H9 (cell line): ENCODE data around the gene ADGRA1. TPM values are rescaled to one million over a fixed set of nuclear protein-coding genes. Genes with fewer than 3 reads are reported as not detected.

Experiments used
- DNase-seq: peaks from one replicate; pipeline ENCODE4 v3.0.0-alpha.2; 2017
- H2AFZ ChIP-seq: one replicate; pipeline ENCODE4 v1.6.1; 2013; ENCODE audit warnings: mild to moderate bottlenecking, low read length, control low read depth, moderate library complexity
- H2AK5ac ChIP-seq: 2 replicates; pipeline ENCODE4 v1.6.1; 2013; ENCODE audit warnings: low read length, control low read depth, mixed read lengths; ENCODE audit not compliant: insufficient read length
- H2BK120ac ChIP-seq: one replicate; pipeline ENCODE4 v1.6.1; 2013; ENCODE audit warnings: low read depth, mild to moderate bottlenecking, low read length, control low read depth, inconsistent platforms; ENCODE audit not compliant: poor library complexity, severe bottlenecking
- H2BK12ac ChIP-seq: 2 replicates; pipeline ENCODE4 v1.6.1; 2013; ENCODE audit warnings: low read length, control low read depth, mixed read lengths, low read depth; ENCODE audit not compliant: insufficient read length
- H2BK15ac ChIP-seq: 2 replicates; pipeline ENCODE4 v1.6.1; 2013; ENCODE audit warnings: low read depth, low read length, control low read depth
- H2BK20ac ChIP-seq: one replicate; pipeline ENCODE4 v1.6.1; 2013; ENCODE audit warnings: low read depth, mild to moderate bottlenecking, low read length, control low read depth, inconsistent platforms; ENCODE audit not compliant: poor library complexity, severe bottlenecking
- H2BK5ac ChIP-seq: 2 replicates; pipeline ENCODE4 v1.6.1; 2013; ENCODE audit warnings: low read length, control low read depth, mixed read lengths; ENCODE audit not compliant: insufficient read length
- H3K14ac ChIP-seq: 2 replicates; pipeline ENCODE4 v1.6.1; 2013; ENCODE audit warnings: low read length, control low read depth; ENCODE audit not compliant: insufficient read depth
- H3K18ac ChIP-seq: 2 replicates; pipeline ENCODE4 v1.6.1; 2013; ENCODE audit warnings: low read depth, mild to moderate bottlenecking, mixed read lengths, low read length, control low read depth; ENCODE audit not compliant: insufficient read length
- H3K23ac ChIP-seq: 2 replicates; pipeline ENCODE4 v1.6.1; 2013; ENCODE audit warnings: low read length, control low read depth, mixed read lengths, low read depth; ENCODE audit not compliant: insufficient read length
- H3K23me2 ChIP-seq: 2 replicates; pipeline ENCODE4 v1.6.1; 2013; ENCODE audit warnings: low read depth, mild to moderate bottlenecking, mixed read lengths, low read length, control low read depth; ENCODE audit not compliant: insufficient read length, poor library complexity, severe bottlenecking
- H3K27ac ChIP-seq: 2 replicates; pipeline ENCODE4 v1.5.1; 2013; ENCODE audit warnings: low read length, control low read depth, mixed read lengths, low read depth; ENCODE audit not compliant: insufficient read length
- H3K27me3 ChIP-seq: 2 replicates; pipeline ENCODE4 v1.6.1; 2013; ENCODE audit warnings: low read length, control low read depth, inconsistent platforms; ENCODE audit not compliant: insufficient read depth
- H3K4ac ChIP-seq: 2 replicates; pipeline ENCODE4 v1.6.1; 2013; ENCODE audit warnings: low read depth, mild to moderate bottlenecking, control low read depth, inconsistent platforms, low read length, moderate library complexity
- H3K4me1 ChIP-seq: 2 replicates; pipeline ENCODE4 v1.6.1; 2013; ENCODE audit warnings: low read length, control low read depth, inconsistent platforms; ENCODE audit not compliant: insufficient read depth
- H3K4me2 ChIP-seq: 2 replicates; pipeline ENCODE4 v1.6.1; 2013; ENCODE audit warnings: low read length, control low read depth, mixed read lengths; ENCODE audit not compliant: insufficient read length, insufficient read depth
- H3K56ac ChIP-seq: 2 replicates; pipeline ENCODE4 v1.6.1; 2013; ENCODE audit warnings: low read depth, mild to moderate bottlenecking, mixed read lengths, low read length, control low read depth; ENCODE audit not compliant: insufficient read length
- H3K79me1 ChIP-seq: 2 replicates; pipeline ENCODE4 v1.6.1; 2013; ENCODE audit warnings: low read depth, mild to moderate bottlenecking, moderate library complexity, low read length, control low read depth, inconsistent platforms; ENCODE audit not compliant: insufficient read depth, poor library complexity, severe bottlenecking
- H3K79me2 ChIP-seq: 2 replicates; pipeline ENCODE4 v1.6.1; 2013; ENCODE audit warnings: low read length, control low read depth, inconsistent platforms; ENCODE audit not compliant: insufficient read depth
- H3K9ac ChIP-seq: 2 replicates; pipeline ENCODE4 v1.6.1; 2013; ENCODE audit warnings: low read length, control low read depth, mixed read lengths; ENCODE audit not compliant: insufficient read length; ENCODE audit errors: extremely low read depth
- H3K9me3 ChIP-seq: one replicate; pipeline ENCODE4 v1.6.1; 2013; ENCODE audit warnings: low read depth, low read length, inconsistent platforms; ENCODE audit not compliant: control insufficient read depth
- H3T11ph ChIP-seq: one replicate; pipeline ENCODE4 v1.6.1; 2013; ENCODE audit warnings: mild to moderate bottlenecking, low read length, control low read depth, inconsistent platforms
- H4K20me1 ChIP-seq: one replicate; pipeline ENCODE4 v1.6.1; 2013; ENCODE audit not compliant: control insufficient read depth, insufficient read length, insufficient read depth
- H4K5ac ChIP-seq: 2 replicates; pipeline ENCODE4 v1.6.1; 2013; ENCODE audit warnings: low read depth, mild to moderate bottlenecking, mixed read lengths, low read length, control low read depth; ENCODE audit not compliant: insufficient read length
- H4K8ac ChIP-seq: replicated peaks from 2 replicates; pipeline ENCODE4 v1.6.1; 2013; ENCODE audit warnings: low read length, control low read depth, mixed read lengths, low read depth; ENCODE audit not compliant: insufficient read length
- H4K91ac ChIP-seq: 2 replicates; pipeline ENCODE4 v1.6.1; 2013; ENCODE audit warnings: low read depth, mild to moderate bottlenecking, moderate library complexity, mixed read lengths, low read length, control low read depth; ENCODE audit not compliant: insufficient read length
- H3K27ac Mint-ChIP-seq, 3 experiments: 2 replicates in 2 of 3; 3 replicates in 1 of 3; pipeline ENCODE4 v1.8.0; 2020 to 2021; ENCODE audit warnings: mixed read lengths in 3 of 3, mild to moderate bottlenecking in 1 of 3, moderate library complexity in 1 of 3
- H3K27me3 Mint-ChIP-seq: 2 replicates; pipeline ENCODE4 v1.8.0; 2021; ENCODE audit warnings: low read depth, mild to moderate bottlenecking, moderate library complexity, mixed read lengths
- H3K36me3 Mint-ChIP-seq, 3 experiments: 2 replicates in 2 of 3; 3 replicates in 1 of 3; pipeline ENCODE4 v1.8.0; 2020 to 2021; ENCODE audit warnings: low read depth in 3 of 3, mixed read lengths in 3 of 3; ENCODE audit not compliant: insufficient read depth in 1 of 3
- H3K4me1 Mint-ChIP-seq, 2 experiments: 2 replicates each; pipeline ENCODE4 v1.8.0; 2020; ENCODE audit warnings: mixed read lengths in 2 of 2
- H3K4me3 Mint-ChIP-seq, 2 experiments: 2 replicates in 1 of 2; 3 replicates in 1 of 2; pipeline ENCODE4 v1.8.0; 2020 to 2021; ENCODE audit warnings: mild to moderate bottlenecking in 2 of 2, mixed read lengths in 2 of 2, moderate library complexity in 1 of 2
- H3K9me3 Mint-ChIP-seq, 2 experiments: 2 replicates in 1 of 2; 3 replicates in 1 of 2; pipeline ENCODE4 v1.8.0; 2020; ENCODE audit warnings: mild to moderate bottlenecking in 2 of 2, mixed read lengths in 2 of 2, moderate library complexity in 1 of 2
- WGBS: extraction: QIAGEN DNeasy Blood & Tissue Kit; methylation state at CpG from one replicate; pipeline ENCODE4 v1.1.7; 2013; ENCODE audit warnings: missing lambda C conversion rate, low lambda C conversion rate, mixed read lengths; ENCODE audit not compliant: insufficient read length; ENCODE audit errors: extremely low coverage; 5-methylcytosine and 5-hydroxymethylcytosine counted together
- total RNA-seq: library from RNA; stranded (reverse); gene quantifications from 2 replicates; pipeline ENCODE4 v1.2.1, GENCODE V29; 2021
- TF ChIP-seq, protein P1 (sequence below): fragments of 200-600 bp; sonication (generic); conservative IDR thresholded peaks from 3 replicates; pipeline ENCODE4 v1.8.0; 2021; ENCODE audit warnings: antibody characterized with exemption, mild to moderate bottlenecking

Gene ADGRA1
- total RNA-seq, 1 experiment from 2014 or later: 0.11 TPM

DNA sequence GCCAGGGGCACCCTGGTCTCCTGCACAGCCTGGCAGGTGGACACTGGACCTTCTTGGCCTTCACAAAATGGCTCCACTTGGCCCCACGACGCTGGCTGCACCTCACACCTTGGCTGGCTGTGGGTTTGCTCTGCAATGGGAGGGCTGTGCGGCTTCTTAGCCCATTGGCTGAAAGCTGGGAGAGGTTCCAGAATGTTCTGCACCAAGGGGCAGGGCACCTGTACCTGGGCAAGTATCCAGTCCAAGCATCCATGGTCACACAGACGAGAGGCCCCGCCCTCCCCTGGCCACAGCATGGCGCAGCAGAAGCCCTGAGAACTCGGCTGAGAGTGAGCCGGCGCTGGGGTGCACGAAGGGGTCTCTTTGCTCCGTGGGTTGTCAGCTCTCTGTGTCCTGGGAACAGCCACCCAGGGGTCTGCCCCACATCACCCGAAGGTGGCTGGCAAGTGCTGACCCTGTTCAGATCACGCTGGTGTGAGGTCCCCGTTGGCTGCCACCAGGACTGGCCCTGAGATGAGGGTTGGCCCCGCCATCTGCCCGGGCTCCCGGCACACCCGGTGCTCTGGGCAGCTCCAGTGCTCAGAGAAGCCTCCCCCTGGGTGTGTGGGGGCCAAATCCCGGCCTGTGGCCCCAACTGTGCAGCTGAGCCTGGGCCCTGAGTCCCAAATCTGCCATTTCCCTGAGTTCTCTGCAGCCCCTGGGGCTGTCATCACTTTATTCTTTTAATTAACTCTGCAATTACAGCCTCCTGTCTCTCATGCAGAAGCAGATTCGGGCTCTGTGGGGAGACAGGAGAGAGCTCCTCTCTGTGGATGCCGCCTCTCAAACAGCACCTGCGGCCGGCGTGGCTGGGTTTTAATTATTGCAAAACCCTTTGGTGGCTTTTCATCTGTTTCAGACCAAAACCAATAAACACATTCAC, 19.4 kb upstream of the ADGRA1 start:
- H3K4ac ChIP-seq: no peak overlapping the region
- no peak overlapping the region for H3K4me2 ChIP-seq
- no peak overlapping the region for H4K8ac ChIP-seq
- H3T11ph ChIP-seq: no peak overlapping the region
- no peak overlapping the region for H3K27ac ChIP-seq
- no peak overlapping the region for H3K23ac ChIP-seq
- H3K9me3 ChIP-seq: no peaks in the 10 kb centered on the region
- no peaks in the 10 kb centered on the region for H3K79me1 ChIP-seq
- no peak overlapping the region for H3K18ac ChIP-seq
- H3K4me1 ChIP-seq: no peaks in the 10 kb centered on the region
- H3K9ac ChIP-seq: no peak overlapping the region
- TF ChIP-seq, protein P1, sequence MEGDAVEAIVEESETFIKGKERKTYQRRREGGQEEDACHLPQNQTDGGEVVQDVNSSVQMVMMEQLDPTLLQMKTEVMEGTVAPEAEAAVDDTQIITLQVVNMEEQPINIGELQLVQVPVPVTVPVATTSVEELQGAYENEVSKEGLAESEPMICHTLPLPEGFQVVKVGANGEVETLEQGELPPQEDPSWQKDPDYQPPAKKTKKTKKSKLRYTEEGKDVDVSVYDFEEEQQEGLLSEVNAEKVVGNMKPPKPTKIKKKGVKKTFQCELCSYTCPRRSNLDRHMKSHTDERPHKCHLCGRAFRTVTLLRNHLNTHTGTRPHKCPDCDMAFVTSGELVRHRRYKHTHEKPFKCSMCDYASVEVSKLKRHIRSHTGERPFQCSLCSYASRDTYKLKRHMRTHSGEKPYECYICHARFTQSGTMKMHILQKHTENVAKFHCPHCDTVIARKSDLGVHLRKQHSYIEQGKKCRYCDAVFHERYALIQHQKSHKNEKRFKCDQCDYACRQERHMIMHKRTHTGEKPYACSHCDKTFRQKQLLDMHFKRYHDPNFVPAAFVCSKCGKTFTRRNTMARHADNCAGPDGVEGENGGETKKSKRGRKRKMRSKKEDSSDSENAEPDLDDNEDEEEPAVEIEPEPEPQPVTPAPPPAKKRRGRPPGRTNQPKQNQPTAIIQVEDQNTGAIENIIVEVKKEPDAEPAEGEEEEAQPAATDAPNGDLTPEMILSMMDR: no peak
- H3K27me3 ChIP-seq: no peaks in the 10 kb centered on the region
- H2BK120ac ChIP-seq: no peak overlapping the region
- no peak overlapping the region for H2AFZ ChIP-seq
- H2BK15ac ChIP-seq: no peak overlapping the region
- H2AK5ac ChIP-seq: no peak overlapping the region
- no peaks in the 10 kb centered on the region for H4K20me1 ChIP-seq
- H4K91ac ChIP-seq: no peak overlapping the region
- peaks cover 0 to 7% of the 10 kb centered on the region in 2 experiments; a peak in 3 of 4 replicates for H3K4me1 Mint-ChIP-seq
- no peaks in the 10 kb centered on the region for H3K79me2 ChIP-seq
- no peaks in the 10 kb centered on the region for H3K23me2 ChIP-seq
- no peak for DNase-seq
- H3K14ac ChIP-seq: peak overlapping the region; percentile 28; the same call in 1 of the 2 replicates
- no peak overlapping the region for H2BK20ac ChIP-seq
- no peak overlapping the region for H3K27ac Mint-ChIP-seq
- H3K4me3 Mint-ChIP-seq: no peak overlapping the region
- no peak overlapping the region for H2BK12ac ChIP-seq
- H3K36me3 Mint-ChIP-seq: no peaks in the 10 kb centered on the region
- H4K5ac ChIP-seq: no peak overlapping the region
- no peaks in the 10 kb centered on the region; the same call in none of the 2 replicates for H3K27me3 Mint-ChIP-seq
- no CpG with 5 or more reads among the region's 24 CpGs for WGBS
- H3K56ac ChIP-seq: no peak overlapping the region
- H3K9me3 Mint-ChIP-seq: peaks cover 0 to 8% of the 10 kb centered on the region in 2 experiments; a peak in 1 of 5 replicates
- H2BK5ac ChIP-seq: no peak overlapping the region
